ENCODE data around the gene COL16A1.

COL16A1 gene

GRCh38 chr1:31703431-31704270, at the start of gene COL16A1:
Gene COL16A1, minus strand, starts transcription at chr1:31704017. Its CDS starts 1,824 bp downstream, at chr1:31702193.
- no peak for DNase-seq (ENCODE audit: low read depth)

DNA sequence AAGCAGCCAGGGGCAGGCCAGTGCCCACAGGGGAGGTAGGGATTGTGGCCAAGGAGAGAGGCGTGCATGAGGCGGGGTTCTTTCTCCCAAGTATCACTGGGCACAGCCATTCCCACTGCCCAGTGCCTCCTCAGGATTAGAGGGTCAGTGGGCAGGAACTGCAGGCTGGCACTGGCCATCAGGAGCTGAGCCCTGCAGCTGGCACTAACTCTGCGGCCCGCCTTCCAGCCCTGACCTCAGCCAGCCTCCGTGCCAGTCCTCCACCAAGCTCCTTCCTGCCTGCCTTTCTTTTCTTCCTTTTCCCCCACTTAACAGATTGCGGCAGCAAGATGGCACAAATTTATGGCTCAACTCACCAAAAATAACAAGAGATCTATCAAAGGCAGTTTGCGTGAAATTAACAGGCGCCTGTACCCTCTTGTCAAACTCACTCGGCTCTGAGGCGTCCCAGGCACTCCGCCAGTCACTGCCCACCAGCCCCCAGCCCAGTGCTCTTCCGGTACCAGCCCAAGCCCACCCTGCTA, 49.2 kb upstream of the COL16A1 start:
- DNase-seq (ENCODE audit: low read depth), result no peak

GRCh38 chr1:31752258-31752657, 48.4 kb upstream of the COL16A1 start:
- DNase-seq (ENCODE audit: low read depth), result no peak

DNA sequence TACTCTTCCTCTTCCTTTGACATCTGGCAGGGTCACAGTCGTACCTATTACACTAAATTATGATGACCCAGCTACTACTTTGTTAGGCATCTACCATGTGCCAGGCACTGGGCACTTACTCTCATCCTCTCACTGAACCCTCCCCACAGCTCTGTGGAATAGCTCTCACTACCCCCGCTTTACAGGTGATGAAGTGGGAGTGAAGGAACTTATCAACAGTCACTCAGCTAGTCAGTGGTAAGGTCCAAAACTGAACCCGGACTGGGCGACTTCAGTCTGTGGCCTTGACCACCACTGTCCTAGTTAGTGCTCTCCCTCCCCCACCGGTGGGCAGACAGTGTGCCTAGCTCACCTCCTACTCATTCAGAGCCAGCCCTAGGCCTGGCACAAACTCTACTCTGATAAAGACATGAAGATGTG, 48.0 kb upstream of the COL16A1 start:
- no peak for DNase-seq (ENCODE audit: low read depth)

DNA sequence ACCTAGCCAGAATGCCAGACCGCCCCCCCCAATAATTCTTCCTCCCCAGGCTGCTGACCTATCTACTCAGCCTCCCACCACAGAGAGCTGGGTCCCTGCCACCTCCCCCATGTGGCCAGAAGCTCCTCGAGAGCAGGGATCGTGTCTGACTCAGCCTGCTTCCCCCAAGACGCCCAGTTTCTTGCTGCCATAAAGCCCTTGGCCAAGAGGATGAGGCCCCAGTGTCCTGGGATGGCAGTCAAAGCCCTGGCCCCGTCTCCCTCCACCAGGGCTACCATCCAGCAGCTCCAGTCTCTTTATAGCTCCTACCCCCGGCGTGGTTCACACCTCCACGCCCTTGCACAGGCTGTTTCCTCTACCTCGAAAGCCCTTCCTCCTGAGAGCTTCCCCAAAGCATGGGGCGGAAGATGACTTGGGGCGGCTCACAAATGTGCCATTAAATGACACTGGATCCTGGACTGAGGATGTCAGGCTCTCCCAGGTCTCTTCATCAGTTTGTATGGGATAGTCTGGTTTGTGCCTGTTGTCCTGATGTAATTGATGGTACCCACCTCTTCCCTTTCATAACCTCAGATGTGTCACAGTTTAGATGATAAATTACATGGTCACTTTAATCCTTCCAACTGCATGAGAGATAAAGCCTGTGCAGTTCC, 47.2 kb upstream of the COL16A1 start:
- DNase-seq (ENCODE audit: low read depth), result no peak

DNA sequence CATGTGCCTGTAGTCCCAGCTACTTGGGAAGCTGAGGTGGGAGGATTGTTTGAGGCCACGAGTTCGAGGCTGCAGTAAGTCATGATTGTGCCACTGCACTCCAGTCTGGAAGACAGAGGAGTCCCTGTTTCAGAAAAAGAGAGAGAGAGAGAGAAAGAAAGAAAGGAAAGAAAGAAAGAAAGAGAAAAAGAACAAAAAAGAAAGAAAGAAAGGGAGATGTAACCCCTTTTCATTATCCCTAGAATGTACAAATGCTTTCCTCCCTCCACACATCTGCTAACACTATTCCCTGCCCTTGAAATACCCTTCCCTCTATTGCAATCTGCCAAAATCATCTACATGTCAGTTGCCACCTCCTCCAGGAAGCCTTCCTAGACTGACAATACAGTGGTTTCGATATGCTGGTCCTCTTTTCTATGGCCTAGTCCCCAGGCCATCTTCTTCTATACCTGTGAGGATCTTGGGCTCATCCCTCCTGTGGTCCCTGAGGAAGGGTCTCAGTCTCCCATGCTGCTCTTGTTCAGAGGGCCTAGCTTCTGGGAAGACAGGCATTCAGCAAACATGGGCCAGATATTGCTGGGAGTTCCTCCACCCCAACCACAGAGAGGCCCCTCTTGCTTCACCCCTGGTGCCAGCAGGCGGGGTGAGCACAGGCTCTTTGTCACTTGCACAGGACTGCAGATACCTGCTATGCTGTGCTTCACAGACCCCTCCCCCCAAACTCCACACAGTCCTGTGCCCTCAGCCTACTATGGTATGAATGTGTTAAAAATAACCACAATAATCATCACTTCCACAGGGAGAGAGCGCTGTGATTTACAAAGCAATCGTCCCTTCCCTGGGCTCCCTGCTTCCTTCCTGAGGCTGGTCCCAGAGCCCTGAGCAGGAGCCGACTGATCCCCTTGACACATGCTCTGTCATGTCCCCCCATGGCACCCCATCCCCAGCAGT, 46.2 kb upstream of the COL16A1 start:
- DNase-seq (ENCODE audit: low read depth), result no peak

GRCh38 chr1:31748365-31748764, 44.5 kb upstream of the COL16A1 start:
- DNase-seq (ENCODE audit: low read depth), result no peak

GRCh38 chr1:31747304-31747703, 43.5 kb upstream of the COL16A1 start:
- DNase-seq (ENCODE audit: low read depth), result no peak

DNA sequence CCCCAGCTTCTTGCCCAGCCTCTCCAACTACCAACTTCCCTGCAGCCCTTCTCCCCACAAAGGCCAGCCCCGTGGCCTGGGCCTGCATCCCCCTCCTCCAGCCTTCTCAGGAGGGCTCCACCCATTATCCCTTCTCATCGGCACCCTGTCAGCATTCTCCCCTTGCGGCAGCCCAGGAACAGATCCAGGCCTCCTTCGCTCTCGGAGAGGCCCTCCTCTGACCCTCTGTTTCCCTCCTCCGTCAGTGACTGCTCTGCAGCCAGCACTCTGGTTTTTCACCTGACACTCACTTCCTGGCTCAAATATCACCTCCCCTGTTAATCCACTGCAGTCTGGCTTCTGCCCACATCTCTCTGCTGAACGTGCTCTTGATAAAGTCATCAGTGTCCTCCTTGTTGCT, 42.9 kb upstream of the COL16A1 start:
- no peak for DNase-seq (ENCODE audit: low read depth)

GRCh38 chr1:31745946-31746670, 42.3 kb upstream of the COL16A1 start:
- DNase-seq (ENCODE audit: low read depth), result no peak

- DNase-seq (ENCODE audit: low read depth), result no peak
Measured at GRCh38 chr1:31745096-31745945, 41.5 kb upstream of the COL16A1 start.

DNA sequence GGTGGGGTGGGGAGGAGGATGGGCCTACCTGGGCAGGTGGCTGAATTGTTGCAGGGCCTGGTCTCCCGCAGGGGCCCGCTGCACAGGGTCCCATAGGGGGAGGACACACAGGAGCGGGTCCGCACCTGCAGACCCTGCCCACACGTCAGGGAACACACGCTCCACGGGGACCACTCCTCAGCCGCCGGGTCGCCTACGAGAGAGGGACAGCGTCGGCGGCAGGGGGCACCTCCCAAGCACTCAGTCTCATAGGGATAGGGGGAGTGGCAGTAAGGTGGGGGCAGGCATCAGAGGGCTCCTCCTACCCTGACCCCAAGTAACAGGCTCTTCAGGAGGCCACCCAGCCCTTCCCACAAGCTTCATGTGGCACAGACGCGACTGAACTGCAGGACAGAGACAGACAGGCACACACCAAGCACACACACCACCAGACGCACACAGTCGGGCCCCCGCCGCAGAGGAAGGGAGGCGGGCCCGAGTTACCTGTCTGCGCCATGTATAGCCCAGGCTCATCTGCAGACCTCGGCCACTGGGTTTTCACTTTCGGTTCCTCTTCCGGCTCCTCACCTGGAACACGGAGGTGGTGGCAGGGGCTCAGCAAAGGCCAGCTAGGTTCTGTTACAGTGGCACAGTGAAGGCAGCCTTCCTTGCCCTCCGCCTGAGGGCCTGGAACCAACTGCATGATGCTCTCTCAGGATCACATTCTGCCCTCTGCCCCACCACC, 40.5 kb upstream of the COL16A1 start:
- DNase-seq (ENCODE audit: low read depth), result no peak

- no peak for DNase-seq (ENCODE audit: low read depth)
Measured at GRCh38 chr1:31742462-31743212, 38.8 kb upstream of the COL16A1 start.

DNA sequence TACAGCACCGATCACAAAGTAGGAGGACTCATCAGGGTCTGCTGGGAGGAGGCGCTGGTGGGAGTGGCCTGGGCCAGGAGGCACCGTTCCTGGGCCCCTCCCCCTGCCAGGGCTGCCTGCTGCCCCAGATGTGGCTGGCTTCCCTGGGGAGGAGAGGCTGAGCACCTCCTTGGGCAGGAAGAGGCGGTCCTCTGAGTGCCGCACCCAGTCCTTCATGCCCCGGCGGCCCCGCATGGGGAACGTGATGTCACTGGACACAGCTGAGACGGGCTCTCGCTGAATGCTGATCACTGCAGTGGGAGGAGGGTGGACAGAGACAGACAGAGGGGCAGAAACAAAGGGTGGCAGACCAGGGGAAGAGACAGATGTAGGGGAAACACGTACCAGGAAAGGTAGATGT, 35.5 kb upstream of the COL16A1 start:
- no peak for DNase-seq (ENCODE audit: low read depth)

DNA sequence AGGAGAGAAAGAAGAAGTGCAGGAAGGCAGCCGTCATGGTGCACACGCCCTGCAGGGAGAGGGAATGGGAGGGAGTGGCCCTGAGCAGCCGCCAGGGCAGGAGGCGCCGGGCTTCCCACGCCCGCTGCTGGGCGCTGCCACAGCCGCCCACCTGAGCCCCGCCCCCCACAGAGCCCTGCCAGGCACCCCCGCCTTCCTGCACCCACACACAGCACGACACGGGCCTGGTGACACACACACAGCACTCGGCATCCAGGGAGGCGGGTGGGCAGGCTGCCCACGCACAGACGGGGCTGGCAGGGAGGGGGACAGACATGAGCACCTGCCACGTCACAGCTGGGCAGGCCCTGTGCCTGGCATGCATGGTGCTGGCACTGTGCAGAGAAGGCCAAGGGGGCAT, 32.9 kb upstream of the COL16A1 start:
- no peak for DNase-seq (ENCODE audit: low read depth)

GRCh38 chr1:31735571-31735970, 31.8 kb upstream of the COL16A1 start:
- DNase-seq (ENCODE audit: low read depth), result no peak

GRCh38 chr1:31734582-31735107, 30.8 kb upstream of the COL16A1 start:
- no peak for DNase-seq (ENCODE audit: low read depth)

DNA sequence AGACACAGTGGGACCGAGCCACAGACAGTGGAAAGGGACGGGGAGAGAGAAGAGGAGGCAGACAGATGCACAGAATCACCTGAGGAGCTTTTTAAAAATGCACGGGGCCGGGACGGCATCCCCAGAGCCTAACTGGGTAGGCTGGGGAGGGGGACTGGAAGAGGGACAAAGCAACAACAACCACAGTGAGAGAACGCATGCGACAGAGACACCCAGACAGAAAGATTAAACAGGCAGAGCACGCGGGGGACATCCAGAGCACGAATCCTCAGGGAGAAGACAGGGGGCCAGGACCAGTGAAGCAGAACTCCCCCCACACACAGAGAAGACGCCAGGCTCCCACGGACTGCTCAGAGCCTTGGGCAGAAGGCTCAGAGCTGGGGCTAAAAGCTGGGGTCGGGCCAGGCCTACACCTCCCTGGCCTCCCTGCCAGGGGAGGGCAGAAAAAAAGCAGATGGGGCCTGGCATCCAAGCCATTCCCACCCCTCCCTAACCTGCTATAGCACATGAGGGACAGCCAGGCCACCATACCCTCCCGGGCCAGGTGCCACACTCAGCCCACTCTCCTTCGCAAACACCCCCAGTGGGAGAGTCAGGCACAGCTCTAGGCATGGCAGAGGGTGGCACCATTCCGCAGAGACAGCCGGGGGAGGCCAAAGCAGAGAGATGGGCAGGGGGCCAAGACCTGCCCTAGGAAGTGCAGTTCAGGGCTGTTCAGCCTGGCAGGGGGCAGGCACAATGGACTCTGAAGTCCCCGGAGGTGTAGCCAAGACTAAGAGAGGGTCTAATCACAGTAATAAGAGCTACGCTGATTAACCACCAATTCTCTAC, 29.8 kb upstream of the COL16A1 start:
- no peak for DNase-seq (ENCODE audit: low read depth)

Data from stimulated activated CD8-positive, alpha-beta memory T cell treated with anti-CD3 and anti-CD28 coated beads, Interleukin-12 subunit alpha, Interleukin-12 subunit beta, amount 100 ng/mL, for 1 hour (primary cell).